HG03442 (cell line): Measurements from ENCODE around the gene TARBP2.
A peak's percentile ranks its signal among the peaks of the same experiment; 100 is the strongest.

Source experiments
- ATAC-seq: cut with Tn5 transposase; IDR thresholded peaks from one replicate; pipeline ENCODE4 v1.9.1; 2021; ENCODE audit warnings: mild to moderate bottlenecking, moderate library complexity; ENCODE audit not compliant: unreplicated experiment

TARBP2 gene

GRCh38 chr12:53493610-53494391 lies 7.3 kb upstream of the TARBP2 start:
- no peak for ATAC-seq

- no peak for ATAC-seq
These were observed 5.0 kb upstream of the TARBP2 start for GRCh38 chr12:53495903-53496751.

- no peak for ATAC-seq
These were observed 4.4 kb upstream of the TARBP2 start for GRCh38 chr12:53496752-53497032.

GRCh38 chr12:53497461-53497860 lies 3.6 kb upstream of the TARBP2 start:
- no peak for ATAC-seq

- ATAC-seq = no peak
These were observed 2.9 kb upstream of the TARBP2 start for GRCh38 chr12:53498235-53498630.

GRCh38 chr12:53499266-53500141 lies 1.6 kb upstream of the TARBP2 start, which contains the start of gene MAP3K12:
TSS of gene MAP3K12 (minus strand) at chr12:53499458. CDS start at chr12:53487391, 12,067 bp downstream.
- no peak for ATAC-seq

GRCh38 chr12:53500142-53500775 lies 824 bp upstream of the TARBP2 start:
- ATAC-seq = no peak

GRCh38 chr12:53501615-53502181 lies 615 bp downstream of the TARBP2 start:
- ATAC-seq = no peak

- no peak for ATAC-seq
These were observed 1.2 kb downstream of the TARBP2 start for GRCh38 chr12:53502331-53502730.

GRCh38 chr12:53502983-53503728 lies 2.1 kb downstream of the TARBP2 start:
- ATAC-seq = no peak

- ATAC-seq = no peak
These were observed 3.2 kb downstream of the TARBP2 start for GRCh38 chr12:53504004-53504920.

GRCh38 chr12:53505086-53505485 lies 4.0 kb downstream of the TARBP2 start:
- ATAC-seq = no peak

- no peak for ATAC-seq
These were observed 4.7 kb downstream of the TARBP2 start for GRCh38 chr12:53505555-53506449.

- no peak for ATAC-seq
These were observed 5.3 kb downstream of the TARBP2 start for GRCh38 chr12:53506450-53506785.

GRCh38 chr12:53506881-53507602 lies 6.0 kb downstream of the TARBP2 start, which contains the start of gene NPFF:
TSS of gene NPFF (minus strand) at chr12:53507484. CDS start at chr12:53507474, 10 bp downstream.
- no peak for ATAC-seq

GRCh38 chr12:53507603-53507885 lies 6.5 kb downstream of the TARBP2 start:
- no peak for ATAC-seq

GRCh38 chr12:53508534-53509170 lies 7.6 kb downstream of the TARBP2 start:
- peak; percentile 84 for ATAC-seq
